ENCODE results near the gene MS4A6E.
"Not testable (repeated sequence)": the region's sequence is repeated elsewhere in the genome, so short reads cannot be mapped to it uniquely, and the experiment has no call there.

Gene MS4A6E, protein sequence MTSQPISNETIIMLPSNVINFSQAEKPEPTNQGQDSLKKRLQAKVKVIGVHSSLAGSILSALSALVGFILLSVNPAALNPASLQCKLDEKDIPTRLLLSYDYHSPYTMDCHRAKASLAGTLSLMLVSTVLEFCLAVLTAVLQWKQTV

DNA sequence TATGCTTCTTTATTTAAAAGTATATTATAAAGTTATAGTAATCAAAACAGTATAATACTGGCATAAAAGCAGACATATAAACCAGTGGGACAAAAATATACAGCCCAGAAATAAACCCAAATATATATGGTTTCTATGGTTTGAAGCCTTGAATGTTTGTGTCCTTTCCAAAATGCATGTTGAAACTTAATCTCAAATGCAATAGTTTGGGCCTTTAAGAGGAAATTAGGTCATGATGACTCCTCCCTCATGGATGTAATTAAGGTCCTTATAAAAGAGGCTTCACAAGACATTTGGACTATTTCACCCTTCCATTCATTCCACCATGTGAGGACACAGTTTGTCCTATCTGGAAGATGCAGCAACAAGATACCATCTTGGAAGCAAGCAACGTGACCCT, at the start of gene MS4A6E:
MS4A6E (plus strand) TSS at position 301 of the 400 bp plus-strand sequence. CDS start 7,641 bp downstream, outside the sequence.
- Histone ChIP-seq H3K9me3 (replicated peaks in 1 of 11) (peaks cover 51 to 77% (median 66%) of the 10 kb centered on the region in 11 experiments), H3K4me1 (peaks cover 0 to 15% (median 0%) of the 10 kb centered on the region in 10 experiments; a peak in 6 of 20 replicates), H3K27me3 (no peaks in the 10 kb centered on the region), H3K4me2 (no peak within 1 kb of the TSS), H4K20me1 (no peaks in the 10 kb centered on the region), H3K27ac (no peak within 1 kb of the TSS), H3K4me3 (no peak within 1 kb of the TSS), H3K36me3 (peaks cover 0 to 6% (median 0%) of the 10 kb centered on the region in 11 experiments; a peak in 7 of 22 replicates), H3K9ac (no peak within 1 kb of the TSS)
- TF ChIP-seq Cebpa-rat (IDR thresholded peaks at IDR 0.05): no peak

DNA sequence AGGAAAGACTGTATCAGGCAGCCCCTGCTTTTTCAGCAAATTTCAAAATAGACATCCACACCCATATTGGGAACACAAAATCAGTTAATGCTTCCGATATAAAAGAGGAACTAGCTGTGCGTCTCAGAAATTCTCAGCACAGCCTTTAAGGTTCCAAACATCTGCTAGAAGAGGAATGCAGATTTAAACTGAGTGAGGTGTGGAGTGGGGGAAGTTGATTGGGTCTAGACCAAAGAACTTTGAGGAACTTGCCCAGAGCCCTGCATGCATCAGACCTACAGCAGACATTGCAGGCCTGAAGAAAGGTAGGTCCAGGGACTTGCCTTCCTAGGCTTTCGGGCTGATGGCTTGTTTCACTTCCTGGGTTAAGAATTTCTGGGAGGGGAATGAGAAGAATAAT, 46.6 kb upstream of the MS4A6E start, which contains the start of gene MS4A4A:
MS4A4A (plus strand) TSS at position 255 of the 400 bp plus-strand sequence; CDS start at position 265, 10 bp downstream.
- Histone ChIP-seq H3K9ac (peak within 1 kb of the TSS in 8 of 11 experiments; percentile 11 to 86 (median 40); a peak in 16 of 22 replicates), H3K4me1 (peaks cover 21 to 76% (median 28%) of the 10 kb centered on the region in 10 experiments), H3K36me3 (peaks cover 0 to 32% (median 0%) of the 10 kb centered on the region in 11 experiments; a peak in 5 of 22 replicates), H4K20me1 (no peaks in the 10 kb centered on the region; a peak in 1 of 22 replicates), H3K27ac (peak within 1 kb of the TSS; percentile 36 to 89 (median 73)), H3K27me3 (no peaks in the 10 kb centered on the region), H3K4me2 (peak within 1 kb of the TSS; percentile 60 to 98 (median 72)), H3K9me3 (replicated peaks in 1 of 11) (peaks cover 5 to 37% (median 18%) of the 10 kb centered on the region in 11 experiments; a peak in 17 of 22 replicates), H3K4me3 (peak within 1 kb of the TSS in 8 of 10 experiments; percentile 19 to 54 (median 34); a peak in 13 of 20 replicates)
- no peak for TF ChIP-seq Cebpa-rat (IDR thresholded peaks at IDR 0.05)

DNA sequence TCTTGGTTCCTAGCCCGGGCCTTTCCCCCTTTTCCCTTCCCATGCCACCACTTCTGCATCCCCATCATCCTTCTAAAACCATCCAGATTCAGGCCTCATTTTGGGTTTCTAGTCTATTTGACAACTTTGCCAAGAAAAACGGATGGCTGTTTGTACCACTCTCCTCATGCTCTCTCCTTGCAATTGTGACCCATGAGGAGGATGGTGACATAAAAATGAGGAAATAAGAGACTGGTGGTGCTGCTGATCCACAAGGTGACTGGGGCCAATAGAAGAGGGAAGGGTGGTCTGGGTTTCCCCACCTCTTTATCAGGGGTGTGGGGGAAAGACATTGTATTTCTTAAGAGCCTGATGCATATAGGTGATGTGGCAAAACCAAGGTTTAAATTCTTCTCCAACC, 45.6 kb upstream of the MS4A6E start:
- Histone ChIP-seq H3K4me3 (peak overlapping the region in 6 of 10 experiments; percentile 19 to 54 (median 40); a peak in 7 of 20 replicates), H3K9ac (peak overlapping the region in 4 of 11 experiments; percentile 3 to 86 (median 70); a peak in 5 of 22 replicates), H3K27me3 (no peaks in the 10 kb centered on the region), H3K9me3 (replicated peaks in 1 of 11) (peaks cover 10 to 43% (median 23%) of the 10 kb centered on the region in 11 experiments; a peak in 19 of 22 replicates), H4K20me1 (peaks cover 0 to 1% (median 0%) of the 10 kb centered on the region in 11 experiments; a peak in 2 of 22 replicates), H3K36me3 (peaks cover 0 to 42% (median 0%) of the 10 kb centered on the region in 11 experiments; a peak in 5 of 22 replicates), H3K4me1 (peaks cover 21 to 75% (median 28%) of the 10 kb centered on the region in 10 experiments), H3K4me2 (peak overlapping the region; percentile 60 to 98 (median 72)), H3K27ac (peak overlapping the region; percentile 36 to 89 (median 73); a peak in 18 of 22 replicates)
- TF ChIP-seq Cebpa-rat (IDR thresholded peaks at IDR 0.05): no peak

DNA sequence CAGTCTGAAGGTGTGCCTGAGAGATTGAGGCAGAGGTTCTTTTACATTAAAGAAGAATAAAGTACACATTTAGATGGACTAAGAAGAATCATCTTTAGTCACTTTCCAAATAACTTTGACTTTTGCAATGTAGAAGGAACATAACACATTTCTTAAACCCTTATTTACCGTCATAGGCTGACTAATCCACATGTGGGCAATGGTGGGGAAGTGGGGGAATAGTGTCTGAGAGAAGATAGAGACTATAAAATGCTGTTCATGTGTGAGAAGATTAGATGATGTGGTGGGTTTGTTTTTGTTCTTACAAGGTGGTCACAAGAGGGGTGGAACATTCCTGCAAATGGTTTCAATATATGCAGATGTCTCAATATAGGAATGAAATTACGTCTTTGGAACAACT, 44.8 kb upstream of the MS4A6E start:
- Histone ChIP-seq H3K27ac (peak overlapping the region in 2 of 11 experiments; percentile 80 to 89; a peak in 4 of 22 replicates), H3K4me1 (peaks cover 21 to 83% (median 28%) of the 10 kb centered on the region in 10 experiments), H3K9ac (peak overlapping the region in 2 of 11 experiments; percentile 79 to 86; a peak in 4 of 22 replicates), H3K36me3 (peaks cover 0 to 50% (median 0%) of the 10 kb centered on the region in 11 experiments; a peak in 5 of 22 replicates), H3K4me3 (peak overlapping the region in 2 of 10 experiments; percentile 53 to 54; a peak in 4 of 20 replicates), H4K20me1 (peaks cover 0 to 8% (median 0%) of the 10 kb centered on the region in 11 experiments; a peak in 2 of 22 replicates), H3K9me3 (replicated peaks in 1 of 11) (peaks cover 6 to 36% (median 18%) of the 10 kb centered on the region in 11 experiments; a peak in 20 of 22 replicates), H3K27me3 (no peaks in the 10 kb centered on the region), H3K4me2 (peak overlapping the region in 3 of 11 experiments; percentile 85 to 98 (median 95); a peak in 6 of 22 replicates)
- no peak for TF ChIP-seq Cebpa-rat (IDR thresholded peaks at IDR 0.05)

DNA sequence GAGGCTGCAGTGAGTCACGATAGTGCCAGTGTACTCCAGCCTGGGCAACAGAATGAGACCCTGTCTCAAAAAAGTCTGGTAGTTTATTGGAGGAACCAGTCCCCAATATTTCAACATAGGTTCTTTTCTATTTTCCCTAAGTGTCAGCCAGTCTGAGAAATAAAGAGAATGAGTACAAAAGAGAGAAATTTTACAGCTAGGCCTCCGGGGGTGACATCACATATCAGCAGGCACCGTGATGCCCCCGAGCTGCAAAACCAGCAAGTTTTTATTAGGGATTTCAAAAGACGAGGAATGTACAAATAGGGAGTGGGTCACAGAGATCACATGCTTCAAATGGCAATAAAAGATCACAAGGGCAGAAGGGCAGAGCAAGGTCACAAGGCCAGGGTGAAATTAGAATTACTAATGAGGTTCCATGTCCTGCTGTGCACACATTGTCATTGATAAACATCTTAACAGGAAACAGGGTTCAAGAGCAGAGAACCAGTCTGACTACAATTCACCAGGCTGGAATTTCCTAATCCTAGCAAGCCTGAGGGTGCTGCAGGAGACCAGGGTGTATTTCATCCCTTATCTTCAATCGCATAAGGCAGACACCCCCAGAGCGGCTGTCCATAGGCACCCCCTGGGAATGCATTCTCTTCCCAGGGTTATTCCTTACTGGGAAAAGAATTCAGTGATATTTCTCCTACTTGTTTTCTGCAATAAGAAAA, 41.5 kb upstream of the MS4A6E start:
- Histone ChIP-seq H3K36me3 (peaks cover 0 to 80% (median 0%) of the 10 kb centered on the region in 11 experiments; a peak in 5 of 22 replicates), H3K4me2 (peak overlapping the region in 2 of 11 experiments; percentile 95 to 98; a peak in 4 of 22 replicates), H3K27ac (peak overlapping the region in 1 of 11 experiments; percentile 6; a peak in 1 of 22 replicates), H3K9me3 (replicated peaks in 1 of 11) (peaks cover 20 to 54% (median 40%) of the 10 kb centered on the region in 11 experiments), H3K4me1 (peaks cover 11 to 85% (median 21%) of the 10 kb centered on the region in 10 experiments), H3K9ac (0 out of 22 replicates have a peak overlapping the region, but pooled peaks of 1 of the 11 experiments have one; percentile 1), H4K20me1 (peaks cover 0 to 34% (median 0%) of the 10 kb centered on the region in 11 experiments; a peak in 2 of 22 replicates), H3K4me3 (peak overlapping the region in 1 of 10 experiments; percentile 53; a peak in 1 of 20 replicates)
- not testable (repeated sequence) for H3K27me3 ChIP-seq

DNA sequence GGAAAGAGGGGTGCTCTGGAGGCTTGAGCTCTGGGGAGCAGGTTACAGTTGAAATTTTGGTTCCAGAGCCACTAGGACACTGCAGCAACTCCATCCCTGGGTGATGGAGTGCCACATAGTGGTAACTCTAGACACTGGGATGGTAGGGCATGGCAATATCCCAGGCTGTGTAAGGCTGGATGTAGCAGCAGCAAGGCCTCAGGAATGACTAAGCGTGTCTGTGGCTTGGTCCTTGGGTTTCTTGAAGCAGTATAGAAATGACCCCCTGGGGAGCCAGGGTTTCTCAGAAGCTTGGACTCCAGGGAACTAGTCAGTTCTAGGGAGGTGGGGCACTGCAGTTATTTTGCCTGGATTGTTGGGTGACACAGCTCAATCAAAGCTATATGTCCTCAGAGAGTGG, 38.5 kb upstream of the MS4A6E start:
- H3K9ac ChIP-seq: no peak overlapping the region
- peaks cover 11 to 48% (median 31%) of the 10 kb centered on the region in 11 experiments; a peak in 21 of 22 replicates for H3K9me3 ChIP-seq (replicated peaks in 1 of 11)
- H4K20me1 ChIP-seq: peaks cover 0 to 56% (median 0%) of the 10 kb centered on the region in 11 experiments; a peak in 2 of 22 replicates
- no peaks in the 10 kb centered on the region for H3K27me3 ChIP-seq
- H3K4me3 ChIP-seq: peak overlapping the region in 1 of 10 experiments; percentile 14; a peak in 1 of 20 replicates
- H3K36me3 ChIP-seq: peaks cover 0 to 96% (median 0%) of the 10 kb centered on the region in 11 experiments; a peak in 8 of 22 replicates
- TF ChIP-seq Cebpa-rat (IDR thresholded peaks at IDR 0.05): no peak
- peak overlapping the region in 6 of 11 experiments; percentile 5 to 98 (median 22); a peak in 7 of 22 replicates for H3K4me2 ChIP-seq
- no peak overlapping the region for H3K27ac ChIP-seq
- H3K4me1 ChIP-seq: peaks cover 0 to 81% (median 7%) of the 10 kb centered on the region in 10 experiments; a peak in 12 of 20 replicates

DNA sequence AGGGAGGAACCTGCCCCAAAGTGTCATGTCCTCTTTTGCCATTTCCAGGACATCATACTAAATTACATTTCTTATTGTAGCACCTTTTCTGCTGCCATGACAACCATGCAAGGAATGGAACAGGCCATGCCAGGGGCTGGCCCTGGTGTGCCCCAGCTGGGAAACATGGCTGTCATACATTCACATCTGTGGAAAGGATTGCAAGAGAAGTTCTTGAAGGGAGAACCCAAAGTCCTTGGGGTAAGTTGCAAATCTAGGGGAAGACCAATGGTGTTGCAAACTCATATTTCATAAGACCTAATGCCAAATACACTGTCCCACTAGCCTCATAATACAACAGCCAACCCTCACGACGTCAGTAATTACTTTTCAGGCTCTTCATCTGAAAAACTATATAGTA, 34.9 kb upstream of the MS4A6E start:
- Histone ChIP-seq H3K27me3 (no peaks in the 10 kb centered on the region), H3K36me3 (peaks cover 0 to 96% (median 0%) of the 10 kb centered on the region in 11 experiments; a peak in 8 of 22 replicates), H3K4me3 (no peak overlapping the region), H3K4me1 (peaks cover 0 to 69% (median 7%) of the 10 kb centered on the region in 10 experiments; a peak in 12 of 20 replicates), H3K27ac (no peak overlapping the region), H3K9me3 (replicated peaks in 1 of 11) (peaks cover 11 to 36% (median 24%) of the 10 kb centered on the region in 11 experiments; a peak in 21 of 22 replicates), H3K9ac (no peak overlapping the region), H4K20me1 (peaks cover 0 to 89% (median 0%) of the 10 kb centered on the region in 11 experiments; a peak in 2 of 22 replicates), H3K4me2 (peak overlapping the region in 1 of 11 experiments; percentile 19; a peak in 1 of 22 replicates)
- TF ChIP-seq Cebpa-rat (IDR thresholded peaks at IDR 0.05): no peak

DNA sequence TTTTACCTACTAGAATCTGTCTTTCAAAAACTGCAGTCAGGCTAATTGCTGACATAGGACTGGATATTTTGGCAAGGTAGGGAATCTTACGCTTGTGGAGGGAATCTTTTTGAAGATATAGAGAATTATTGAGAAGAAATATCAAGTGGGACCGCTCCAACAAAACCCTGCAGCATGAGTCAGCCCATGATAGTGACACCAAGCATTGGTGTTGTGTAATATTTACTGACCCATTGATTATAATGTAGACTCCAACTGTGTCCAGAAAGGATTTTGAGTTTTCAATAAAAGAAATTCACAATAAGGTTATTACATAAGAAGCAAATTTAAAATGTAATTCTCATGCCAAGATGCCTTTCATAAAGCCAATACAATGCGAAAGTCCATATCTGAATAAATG, 25.9 kb upstream of the MS4A6E start:
- Histone ChIP-seq H3K27ac (no peak overlapping the region), H4K20me1 (peaks cover 0 to 15% (median 0%) of the 10 kb centered on the region in 11 experiments; a peak in 2 of 22 replicates), H3K27me3 (no peaks in the 10 kb centered on the region), H3K9ac (no peak overlapping the region), H3K4me3 (no peak overlapping the region), H3K4me1 (peaks cover 0 to 68% (median 17%) of the 10 kb centered on the region in 10 experiments; a peak in 17 of 20 replicates), H3K36me3 (peaks cover 0 to 97% (median 4%) of the 10 kb centered on the region in 11 experiments; a peak in 10 of 22 replicates), H3K9me3 (replicated peaks in 1 of 11) (peaks cover 0 to 35% (median 27%) of the 10 kb centered on the region in 11 experiments; a peak in 20 of 22 replicates), H3K4me2 (no peak overlapping the region)
- no peak for TF ChIP-seq Cebpa-rat (IDR thresholded peaks at IDR 0.05)

DNA sequence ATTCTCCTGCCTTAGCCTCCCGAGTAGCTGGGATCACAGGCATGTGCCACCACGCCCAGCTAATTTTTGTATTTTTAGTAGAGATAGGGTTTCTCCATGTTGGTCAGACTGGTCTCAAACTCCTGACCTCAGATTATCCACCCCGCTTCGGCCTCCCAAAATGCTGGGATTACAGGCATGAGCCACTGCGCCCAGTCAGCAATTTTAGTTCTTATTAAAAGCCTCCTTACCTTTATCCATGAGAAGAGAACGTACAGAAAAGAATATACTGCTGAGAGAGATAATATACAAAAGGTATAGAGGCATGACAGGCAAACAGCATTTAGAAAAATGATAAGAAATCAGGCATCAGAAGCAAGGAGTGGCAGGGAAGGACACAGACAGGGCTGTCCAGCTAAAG, 25.2 kb upstream of the MS4A6E start:
- H4K20me1 ChIP-seq, H3K27me3 ChIP-seq, H3K27ac ChIP-seq, H3K9ac ChIP-seq, H3K4me3 ChIP-seq: not testable (repeated sequence)
- H3K4me1 ChIP-seq: peaks cover 5 to 70% (median 17%) of the 10 kb centered on the region in 10 experiments; a peak in 19 of 20 replicates
- H3K9me3 ChIP-seq (replicated peaks in 1 of 11): peaks cover 0 to 42% (median 34%) of the 10 kb centered on the region in 11 experiments; a peak in 20 of 22 replicates
- H3K36me3 ChIP-seq: peaks cover 0 to 97% (median 10%) of the 10 kb centered on the region in 11 experiments; a peak in 13 of 22 replicates
- H3K4me2 ChIP-seq: peak overlapping the region in 1 of 11 experiments; percentile 20; a peak in 1 of 22 replicates

Measured in BLaER1 treated with 17β-estradiol and CSF1 and Interleukin-3, amounts not matched to agents 10 nM and 100 nM (cell line).